Sigmoid colon (tissue), 4 donors: ENCODE results near the gene MICAL1.

Source experiments
- EP300 ChIP-seq, 4 donors: sonication (generic); formaldehyde crosslinking; IDR thresholded peaks; one replicate each; pipeline ENCODE4 v1.6.1; 2017; ENCODE audit warnings: antibody characterized with exemption in 4 of 4
- POLR2A ChIP-seq, 2 donors: fragments of 450-650 bp; IDR thresholded peaks; one replicate each; pipeline ENCODE4 v1.6.1; 2016; ENCODE audit warnings: antibody characterized with exemption in 2 of 2, mild to moderate bottlenecking in 2 of 2, moderate library complexity in 2 of 2
- POLR2AphosphoS5 ChIP-seq, 4 donors: sonication (generic); formaldehyde crosslinking; IDR thresholded peaks; one replicate each; pipeline ENCODE4 v1.6.1; 2017; ENCODE audit warnings: antibody characterized with exemption in 4 of 4
- TF ChIP-seq, protein P1 (sequence below), 4 experiments: fragments of 450-650 bp in 3 of 4; fragments of 200-600 bp in 1 of 4; IDR thresholded peaks; one replicate each; pipeline ENCODE4 v1.5.1; 2016 to 2019; ENCODE audit warnings: antibody characterized with exemption in 4 of 4, mild to moderate bottlenecking in 3 of 4, moderate library complexity in 2 of 4

DNA sequence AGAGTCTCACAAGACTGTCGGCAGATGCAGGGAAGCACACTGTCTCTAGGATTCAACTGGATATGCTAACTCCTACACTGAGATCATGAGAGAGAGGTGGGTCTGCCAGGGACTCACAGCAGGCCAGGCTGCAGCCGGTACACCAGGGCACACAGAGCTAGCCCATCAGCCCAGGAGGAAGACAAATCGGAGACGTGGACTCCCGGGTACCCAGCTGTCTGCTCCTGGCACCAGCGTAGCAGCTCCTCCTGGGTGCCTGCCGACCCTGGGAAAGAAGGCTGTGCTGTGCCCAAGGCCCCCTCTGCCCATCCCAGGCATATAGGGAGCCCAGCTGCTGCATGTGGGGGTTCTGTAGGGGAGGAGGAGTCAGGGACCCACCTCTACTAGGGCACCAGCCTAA is 7.0 kb downstream of the MICAL1 start:
- TF ChIP-seq POLR2AphosphoS5 (IDR thresholded peaks at IDR 0.05) (no peak), EP300 (IDR thresholded peaks at IDR 0.05) (no peak), POLR2A (IDR thresholded peaks at IDR 0.05) (no peak)
- TF ChIP-seq, protein P1, sequence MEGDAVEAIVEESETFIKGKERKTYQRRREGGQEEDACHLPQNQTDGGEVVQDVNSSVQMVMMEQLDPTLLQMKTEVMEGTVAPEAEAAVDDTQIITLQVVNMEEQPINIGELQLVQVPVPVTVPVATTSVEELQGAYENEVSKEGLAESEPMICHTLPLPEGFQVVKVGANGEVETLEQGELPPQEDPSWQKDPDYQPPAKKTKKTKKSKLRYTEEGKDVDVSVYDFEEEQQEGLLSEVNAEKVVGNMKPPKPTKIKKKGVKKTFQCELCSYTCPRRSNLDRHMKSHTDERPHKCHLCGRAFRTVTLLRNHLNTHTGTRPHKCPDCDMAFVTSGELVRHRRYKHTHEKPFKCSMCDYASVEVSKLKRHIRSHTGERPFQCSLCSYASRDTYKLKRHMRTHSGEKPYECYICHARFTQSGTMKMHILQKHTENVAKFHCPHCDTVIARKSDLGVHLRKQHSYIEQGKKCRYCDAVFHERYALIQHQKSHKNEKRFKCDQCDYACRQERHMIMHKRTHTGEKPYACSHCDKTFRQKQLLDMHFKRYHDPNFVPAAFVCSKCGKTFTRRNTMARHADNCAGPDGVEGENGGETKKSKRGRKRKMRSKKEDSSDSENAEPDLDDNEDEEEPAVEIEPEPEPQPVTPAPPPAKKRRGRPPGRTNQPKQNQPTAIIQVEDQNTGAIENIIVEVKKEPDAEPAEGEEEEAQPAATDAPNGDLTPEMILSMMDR (IDR thresholded peaks at IDR 0.05): no peak
